ENCODE data around the gene PDE5A. TPM values are rescaled to one million over a fixed set of nuclear protein-coding genes. Genes with fewer than 3 reads are reported as not detected.

Gene PDE5A
- total RNA-seq (under 1 TPM; 0.20 to 0.44 TPM), polyA plus RNA-seq (1.3 TPM)

DNA sequence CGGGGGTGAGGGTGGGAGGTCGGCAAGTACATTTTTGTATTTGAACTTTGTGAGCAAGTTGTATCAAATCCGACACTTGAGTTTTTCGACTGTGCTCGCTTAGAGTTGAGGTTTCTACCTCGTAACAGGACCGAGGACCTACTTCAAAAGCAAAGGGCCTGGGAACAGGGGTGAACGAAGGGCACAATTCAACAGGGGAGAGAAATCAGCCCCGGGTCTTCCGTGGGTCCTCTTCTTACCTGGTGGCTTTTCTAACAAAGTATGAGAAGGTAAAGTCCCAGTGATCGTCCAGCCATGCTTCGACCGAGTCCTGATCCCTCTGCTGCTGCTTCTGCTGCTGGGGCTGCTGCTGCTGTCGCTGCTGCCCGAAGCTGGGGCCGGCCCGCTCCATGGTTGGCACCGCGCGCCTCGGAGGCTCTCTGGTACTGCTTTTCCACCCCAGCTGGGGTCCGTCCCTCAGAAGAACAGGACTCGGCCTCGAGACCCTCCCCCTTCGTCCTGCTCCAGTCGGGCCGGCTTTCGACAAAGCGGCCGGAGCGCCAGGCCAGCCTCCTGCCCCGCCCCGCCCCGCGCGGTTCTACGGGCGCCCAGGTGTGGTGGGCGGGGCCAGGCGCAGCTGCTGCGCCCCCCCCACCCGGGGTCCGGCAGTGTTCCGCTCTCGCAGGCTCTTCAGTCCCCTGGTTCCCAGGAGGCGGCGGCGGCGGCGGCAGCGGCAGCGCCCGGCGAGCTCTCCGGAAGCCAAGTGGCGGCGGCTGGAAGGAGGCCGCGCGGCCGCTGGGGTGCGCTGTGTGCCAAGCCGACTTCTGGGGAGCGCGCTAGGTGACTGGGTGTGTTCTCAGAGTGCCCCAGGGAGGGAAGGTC, at the start of gene PDE5A:
PDE5A (minus strand) TSS at position 524 of the 861 bp plus-strand sequence; CDS start at position 391, 133 bp downstream.
- Mint-ChIP-seq H3K27me3 (peaks cover 12 to 13% of the 10 kb centered on the region in 2 donors), H3K9me3 (no peaks in the 10 kb centered on the region), H3K27ac (peak within 1 kb of the TSS; percentile 58 to 89 (median 82)), H3K4me3 (peak within 1 kb of the TSS; percentile 86 to 96 (median 91)), H3K4me1 (peaks cover 14 to 31% (median 20%) of the 10 kb centered on the region in 3 donors), H3K36me3 (peaks cover 0 to 3% (median 0%) of the 10 kb centered on the region in 3 donors)
- peak; percentile 62 to 83 (median 69) for DNase-seq
- Histone ChIP-seq H3K27me3 (ENCODE audit: insufficient read depth, low read length, poor library complexity, severe bottlenecking) (no peaks in the 10 kb centered on the region), H3K36me3 (ENCODE audit: insufficient read depth, low read length) (no peaks in the 10 kb centered on the region), H3K27ac (ENCODE audit: low read depth, low read length) (no peak within 1 kb of the TSS), H3K4me1 (ENCODE audit: insufficient read depth, low read length) (peaks cover 14% of the 10 kb centered on the region), H3K4me3 (ENCODE audit: low read length) (peak within 1 kb of the TSS; percentile 81), H3K9me3 (ENCODE audit: low read length) (no peaks in the 10 kb centered on the region)
- ChIA-PET POLR2A (interaction anchor here (0.9 kb wide), 1 partner anchor 329 kb away, joined by 4 read pairs; no protein-coding TSS in a partner anchor), CTCF (interaction anchor here (0.6 to 2.7 kb wide), 28 partner anchors 9 to 944 kb away, joined by 3 to 14 read pairs (median 4); partner anchors contain the start of gene USP53)

DNA sequence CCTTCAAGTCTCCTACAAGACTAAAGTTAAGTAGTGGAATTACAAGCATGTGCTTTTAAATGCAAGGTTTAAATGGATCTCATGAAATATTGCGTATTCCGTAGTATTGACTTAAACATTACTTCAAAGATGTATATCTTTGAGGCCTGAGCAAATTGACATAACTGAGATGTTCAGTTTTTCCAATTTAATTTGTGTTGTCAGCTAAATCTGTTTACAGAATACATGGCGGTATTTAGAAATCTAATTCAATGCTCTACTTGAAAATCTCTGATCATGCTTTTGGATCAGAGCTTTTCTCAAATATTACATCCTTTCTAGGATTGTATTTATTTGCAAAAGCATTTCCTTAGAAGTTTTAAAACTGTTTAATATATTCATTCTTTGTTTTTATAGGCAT, 47.5 kb upstream of the PDE5A start:
- Histone ChIP-seq H3K36me3 (ENCODE audit: insufficient read depth, low read length) (no peaks in the 10 kb centered on the region), H3K4me3 (ENCODE audit: low read length) (no peak overlapping the region), H3K27ac (ENCODE audit: low read depth, low read length) (no peak overlapping the region), H3K27me3 (ENCODE audit: insufficient read depth, low read length, poor library complexity, severe bottlenecking) (no peaks in the 10 kb centered on the region), H3K4me1 (ENCODE audit: insufficient read depth, low read length) (no peaks in the 10 kb centered on the region), H3K9me3 (ENCODE audit: low read length) (no peaks in the 10 kb centered on the region)
- no peak for DNase-seq
- Mint-ChIP-seq H3K36me3 (no peaks in the 10 kb centered on the region), H3K4me1 (no peaks in the 10 kb centered on the region), H3K9me3 (no peaks in the 10 kb centered on the region), H3K27ac (no peak overlapping the region), H3K27me3 (peaks cover under 1 to 15% of the 10 kb centered on the region in 2 donors), H3K4me3 (no peak overlapping the region)
- POLR2A ChIA-PET, result no interaction called here
- CTCF ChIA-PET, result no interaction called here

DNA sequence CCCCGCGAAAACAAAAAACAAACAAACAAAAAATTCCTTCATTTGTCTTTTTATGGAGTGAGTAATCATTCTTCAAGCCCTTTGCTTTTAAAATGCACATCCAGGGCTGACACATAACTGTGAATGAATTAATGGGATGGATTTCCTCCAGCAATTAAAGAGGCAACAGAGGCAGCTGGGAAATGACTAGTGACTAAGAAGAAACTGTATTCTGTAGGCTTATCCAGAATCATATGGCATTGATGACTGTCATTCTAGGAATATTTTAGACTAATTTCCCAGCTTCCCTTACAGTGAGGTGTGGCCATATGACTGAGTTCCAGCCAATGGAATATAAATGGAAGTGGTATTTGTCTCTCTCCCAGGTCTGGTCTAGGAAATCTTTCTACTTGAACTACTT, 46.8 kb upstream of the PDE5A start:
- Mint-ChIP-seq H3K4me3 (no peak overlapping the region), H3K9me3 (no peaks in the 10 kb centered on the region), H3K4me1 (no peaks in the 10 kb centered on the region), H3K27me3 (peaks cover 0 to 13% of the 10 kb centered on the region in 2 donors), H3K27ac (no peak overlapping the region), H3K36me3 (no peaks in the 10 kb centered on the region)
- H3K27me3 ChIP-seq (ENCODE audit: insufficient read depth, low read length, poor library complexity, severe bottlenecking), result no peaks in the 10 kb centered on the region
- H3K9me3 ChIP-seq (ENCODE audit: low read length), result no peaks in the 10 kb centered on the region
- POLR2A ChIA-PET, result no interaction called here
- no peak overlapping the region for H3K4me3 ChIP-seq (ENCODE audit: low read length)
- no peak overlapping the region for H3K27ac ChIP-seq (ENCODE audit: low read depth, low read length)
- CTCF ChIA-PET, result no interaction called here
- H3K36me3 ChIP-seq (ENCODE audit: insufficient read depth, low read length), result no peaks in the 10 kb centered on the region
- no peaks in the 10 kb centered on the region for H3K4me1 ChIP-seq (ENCODE audit: insufficient read depth, low read length)
- no peak for DNase-seq

DNA sequence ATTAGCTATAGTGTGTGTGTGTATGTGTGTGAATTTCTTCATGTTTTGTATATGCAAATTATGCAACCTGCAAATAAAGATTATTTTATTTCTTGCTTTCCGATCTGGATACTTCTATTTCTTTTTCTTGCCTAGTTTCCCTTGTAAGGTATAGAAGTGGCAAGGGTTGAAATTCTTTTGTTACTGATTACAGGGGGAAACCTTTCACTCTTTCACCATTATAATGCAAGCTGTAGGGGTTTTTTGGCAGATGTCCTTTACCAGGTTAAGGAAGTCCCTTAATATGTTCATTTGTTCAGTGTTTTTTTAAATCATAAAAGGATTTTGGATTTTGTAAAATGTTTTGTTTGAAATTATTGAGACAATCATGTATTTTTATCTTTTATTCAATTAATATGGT, 44.3 kb upstream of the PDE5A start:
- ChIA-PET CTCF (no interaction called here), POLR2A (no interaction called here)
- Histone ChIP-seq H3K36me3 (ENCODE audit: insufficient read depth, low read length) (no peaks in the 10 kb centered on the region), H3K9me3 (ENCODE audit: low read length) (no peaks in the 10 kb centered on the region), H3K27ac (ENCODE audit: low read depth, low read length) (no peak overlapping the region), H3K4me3 (ENCODE audit: low read length) (no peak overlapping the region), H3K27me3 (ENCODE audit: insufficient read depth, low read length, poor library complexity, severe bottlenecking) (no peaks in the 10 kb centered on the region), H3K4me1 (ENCODE audit: insufficient read depth, low read length) (no peaks in the 10 kb centered on the region)
- Mint-ChIP-seq H3K4me1 (no peaks in the 10 kb centered on the region), H3K27ac (no peak overlapping the region), H3K36me3 (no peaks in the 10 kb centered on the region), H3K9me3 (no peaks in the 10 kb centered on the region), H3K4me3 (no peak overlapping the region), H3K27me3 (peaks cover 0 to 10% of the 10 kb centered on the region in 2 donors)
- no peak for DNase-seq

DNA sequence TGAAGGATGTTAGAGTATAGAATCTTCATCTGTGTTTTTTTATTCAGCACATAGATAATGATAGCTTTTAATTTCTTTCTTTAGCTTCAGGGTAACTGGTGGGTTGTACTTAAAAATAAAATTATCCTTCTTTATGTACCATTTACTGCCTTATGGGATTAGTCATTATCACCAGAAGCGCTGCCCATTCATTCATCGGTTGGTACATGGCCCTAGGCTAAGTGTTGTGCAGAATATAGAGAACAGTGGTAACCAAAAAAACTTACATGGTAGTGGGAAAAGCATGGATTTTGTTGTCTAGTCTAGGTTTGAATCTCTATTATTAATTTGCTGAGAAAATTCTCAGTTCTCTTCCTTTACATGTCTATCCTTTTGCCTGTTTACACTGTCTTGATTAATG, 43.5 kb upstream of the PDE5A start:
- Mint-ChIP-seq H3K4me1 (no peaks in the 10 kb centered on the region), H3K9me3 (no peaks in the 10 kb centered on the region), H3K36me3 (no peaks in the 10 kb centered on the region), H3K27ac (no peak overlapping the region), H3K27me3 (peaks cover 0 to 10% of the 10 kb centered on the region in 2 donors), H3K4me3 (no peak overlapping the region)
- ChIA-PET POLR2A (no interaction called here), CTCF (no interaction called here)
- Histone ChIP-seq H3K27ac (ENCODE audit: low read depth, low read length) (no peak overlapping the region), H3K4me1 (ENCODE audit: insufficient read depth, low read length) (no peaks in the 10 kb centered on the region), H3K9me3 (ENCODE audit: low read length) (no peaks in the 10 kb centered on the region), H3K4me3 (ENCODE audit: low read length) (no peak overlapping the region), H3K36me3 (ENCODE audit: insufficient read depth, low read length) (no peaks in the 10 kb centered on the region), H3K27me3 (ENCODE audit: insufficient read depth, low read length, poor library complexity, severe bottlenecking) (no peaks in the 10 kb centered on the region)
- no peak for DNase-seq

DNA sequence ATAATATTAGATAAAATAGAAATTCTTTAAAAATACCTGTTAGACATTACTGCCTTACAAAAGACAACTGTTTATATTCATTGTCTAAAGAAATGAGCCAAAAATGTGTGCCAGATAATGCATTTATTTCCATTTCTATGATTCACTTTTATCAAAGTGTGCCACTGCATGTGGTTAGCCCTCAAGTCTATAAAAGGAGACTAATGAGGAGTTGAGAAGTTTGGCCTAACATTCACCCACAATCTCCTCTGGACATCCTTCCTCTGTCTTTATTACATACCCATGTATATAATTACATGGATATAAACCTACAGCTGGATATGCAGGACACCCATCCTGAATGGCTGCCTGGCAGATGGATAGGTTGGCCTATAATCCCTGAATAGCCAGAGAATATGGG, 42.6 kb upstream of the PDE5A start:
- H3K4me3 Mint-ChIP-seq, result no peak overlapping the region
- Histone ChIP-seq H3K27ac (ENCODE audit: low read depth, low read length) (no peak overlapping the region), H3K4me3 (ENCODE audit: low read length) (no peak overlapping the region), H3K9me3 (ENCODE audit: low read length) (no peaks in the 10 kb centered on the region), H3K36me3 (ENCODE audit: insufficient read depth, low read length) (no peaks in the 10 kb centered on the region), H3K27me3 (ENCODE audit: insufficient read depth, low read length, poor library complexity, severe bottlenecking) (no peaks in the 10 kb centered on the region), H3K4me1 (ENCODE audit: insufficient read depth, low read length) (no peaks in the 10 kb centered on the region)
- H3K4me1 Mint-ChIP-seq, result no peaks in the 10 kb centered on the region
- no peaks in the 10 kb centered on the region for H3K36me3 Mint-ChIP-seq
- no peak for DNase-seq
- peak overlapping the region in 1 of 8 donors; percentile 58 for H3K27ac Mint-ChIP-seq
- peaks cover 0 to 10% of the 10 kb centered on the region in 2 donors for H3K27me3 Mint-ChIP-seq
- ChIA-PET POLR2A (no interaction called here), CTCF (no interaction called here)
- no peaks in the 10 kb centered on the region for H3K9me3 Mint-ChIP-seq

DNA sequence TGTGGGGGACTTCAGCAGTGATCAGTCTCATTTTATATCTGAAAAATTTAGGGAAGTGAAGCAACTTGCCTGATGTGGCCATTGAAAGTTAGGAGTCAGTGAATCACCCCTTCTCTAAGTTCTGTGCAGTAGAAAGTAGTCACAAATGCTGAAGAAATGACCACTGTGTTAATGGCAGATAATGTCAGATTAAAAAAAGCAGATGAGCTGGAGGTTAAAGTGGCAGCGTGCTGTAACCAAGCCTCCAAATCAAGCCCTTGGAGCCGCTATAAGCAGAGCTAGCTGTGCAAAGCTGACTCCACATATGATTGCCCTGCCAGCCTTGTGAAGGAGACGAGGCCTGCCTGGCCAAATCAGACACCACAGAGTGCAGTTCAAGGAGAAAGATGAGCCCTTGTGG, 39.2 kb upstream of the PDE5A start:
- Histone ChIP-seq H3K9me3 (ENCODE audit: low read length) (no peaks in the 10 kb centered on the region), H3K27ac (ENCODE audit: low read depth, low read length) (no peak overlapping the region), H3K27me3 (ENCODE audit: insufficient read depth, low read length, poor library complexity, severe bottlenecking) (no peaks in the 10 kb centered on the region), H3K4me3 (ENCODE audit: low read length) (no peak overlapping the region), H3K4me1 (ENCODE audit: insufficient read depth, low read length) (no peaks in the 10 kb centered on the region), H3K36me3 (ENCODE audit: insufficient read depth, low read length) (no peaks in the 10 kb centered on the region)
- ChIA-PET POLR2A (no interaction called here), CTCF (interaction anchor here (1.6 kb wide), 1 partner anchor 12 kb away, joined by 3 read pairs; no protein-coding TSS in a partner anchor)
- H3K27ac Mint-ChIP-seq, result no peak overlapping the region
- H3K9me3 Mint-ChIP-seq, result no peaks in the 10 kb centered on the region
- H3K4me1 Mint-ChIP-seq, result no peaks in the 10 kb centered on the region
- no peak overlapping the region for H3K4me3 Mint-ChIP-seq
- DNase-seq, result no peak
- no peaks in the 10 kb centered on the region for H3K36me3 Mint-ChIP-seq
- peaks cover 0 to 21% of the 10 kb centered on the region in 2 donors for H3K27me3 Mint-ChIP-seq

DNA sequence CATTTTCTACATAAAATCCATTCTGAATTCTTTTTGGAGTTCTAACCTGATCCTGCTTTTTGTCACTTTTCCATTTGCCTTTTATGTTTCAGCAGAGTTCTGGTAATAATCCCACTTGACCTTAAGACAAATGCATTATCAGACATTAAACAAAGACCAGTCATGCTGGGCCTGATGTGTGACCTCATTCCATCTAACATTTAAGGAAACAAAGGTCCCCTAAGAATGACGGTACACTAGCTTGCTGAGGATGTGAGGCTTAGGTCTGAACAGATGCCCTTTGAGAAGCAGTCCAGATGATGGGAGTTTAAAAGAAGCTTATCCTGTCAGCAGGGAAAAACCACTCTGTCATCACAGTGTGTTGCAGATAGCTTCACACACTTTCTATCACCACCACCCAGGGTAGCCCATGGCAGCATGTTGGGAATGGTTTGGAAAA, 38.1 kb upstream of the PDE5A start:
- H3K4me1 ChIP-seq (ENCODE audit: insufficient read depth, low read length), result no peaks in the 10 kb centered on the region
- H3K9me3 Mint-ChIP-seq, result no peaks in the 10 kb centered on the region
- H3K36me3 ChIP-seq (ENCODE audit: insufficient read depth, low read length), result no peaks in the 10 kb centered on the region
- no peaks in the 10 kb centered on the region for H3K9me3 ChIP-seq (ENCODE audit: low read length)
- ChIA-PET CTCF (no interaction called here), POLR2A (no interaction called here)
- H3K27ac Mint-ChIP-seq, result no peak overlapping the region
- peaks cover 0 to 29% of the 10 kb centered on the region in 2 donors for H3K27me3 Mint-ChIP-seq
- no peak overlapping the region for H3K27ac ChIP-seq (ENCODE audit: low read depth, low read length)
- no peak overlapping the region for H3K4me3 Mint-ChIP-seq
- no peak overlapping the region for H3K4me3 ChIP-seq (ENCODE audit: low read length)
- no peaks in the 10 kb centered on the region for H3K4me1 Mint-ChIP-seq
- DNase-seq, result no peak
- H3K27me3 ChIP-seq (ENCODE audit: insufficient read depth, low read length, poor library complexity, severe bottlenecking), result no peaks in the 10 kb centered on the region
- no peaks in the 10 kb centered on the region for H3K36me3 Mint-ChIP-seq

All from CD8-positive, alpha-beta memory T cell (primary cell).